Caco-2 (cell line): ENCODE data around the gene HOXB2. TPM values are rescaled to one million over a fixed set of nuclear protein-coding genes. Genes with fewer than 3 reads are reported as not detected.
A peak's percentile ranks its signal among the peaks of the same experiment; 100 is the strongest.

Experiments used
- BruUV-seq: library from RNA; stranded (reverse); fragments of 400-500 nt; replicated peaks from 2 replicates; lab custom pipeline; 2021; lab: Mats Ljungman, UMichigan
- CTCF ChIA-PET: fragments of 300-600 bp; sonication (Branson Sonifier 250); formaldehyde crosslinking; loops from one replicate; lab custom pipeline; 2022; ENCODE audit warnings: antibody characterized with exemption; lab: Charles Lee
- POLR2A ChIA-PET: fragments of 300-600 bp; sonication (Branson Sonifier 250); formaldehyde crosslinking; loops from one replicate; lab custom pipeline; 2022; ENCODE audit warnings: antibody characterized with exemption; lab: Charles Lee
- DNase-seq, 2 experiments: peaks; one replicate each; pipeline versions ENCODE4 v3.0.0 to v3.0.0-alpha.2; 2020 to 2022
- H3K27me3 ChIP-seq: replicated peaks from 2 replicates; pipeline ENCODE4 v1.6.0; 2011; ENCODE audit warnings: low read length; ENCODE audit not compliant: control insufficient read depth, insufficient read depth
- H3K36me3 ChIP-seq: 2 replicates; pipeline ENCODE4 v1.5.1; 2011; ENCODE audit warnings: low read length; ENCODE audit not compliant: control insufficient read depth, insufficient read depth
- H3K4me1 ChIP-seq: fragments of 250-450 bp; sonication (Bioruptor Pico); 2 replicates; pipeline ENCODE4 v1.5.1; 2020; ENCODE audit warnings: mild to moderate bottlenecking
- H3K4me3 ChIP-seq: 2 replicates; pipeline ENCODE4 v1.5.1; 2011; ENCODE audit warnings: low read depth, mild to moderate bottlenecking, control low read depth, low read length
- H3K9me3 ChIP-seq: fragments of 250-450 bp; sonication (Bioruptor Pico); 2 replicates; pipeline ENCODE4 v1.5.1; 2020; ENCODE audit warnings: mild to moderate bottlenecking, moderate library complexity
- H3K27ac Mint-ChIP-seq: one replicate; pipeline ENCODE4 v1.8.0; 2022; ENCODE audit warnings: mixed read lengths; ENCODE audit not compliant: unreplicated experiment
- H3K27me3 Mint-ChIP-seq: one replicate; pipeline ENCODE4 v1.8.0; 2022; ENCODE audit warnings: mixed read lengths; ENCODE audit not compliant: insufficient read depth, unreplicated experiment
- H3K36me3 Mint-ChIP-seq: one replicate; pipeline ENCODE4 v1.8.0; 2022; ENCODE audit warnings: mild to moderate bottlenecking, mixed read lengths; ENCODE audit not compliant: insufficient read depth, unreplicated experiment
- H3K4me1 Mint-ChIP-seq: one replicate; pipeline ENCODE4 v1.8.0; 2022; ENCODE audit warnings: low read depth, mixed read lengths; ENCODE audit not compliant: unreplicated experiment
- H3K4me3 Mint-ChIP-seq: one replicate; pipeline ENCODE4 v1.8.0; 2022; ENCODE audit warnings: mild to moderate bottlenecking, moderate library complexity, mixed read lengths; ENCODE audit not compliant: unreplicated experiment
- H3K9me3 Mint-ChIP-seq: one replicate; pipeline ENCODE4 v1.8.0; 2022; ENCODE audit warnings: mixed read lengths; ENCODE audit not compliant: unreplicated experiment
- intact Hi-C: fragments of 100-400 bp; cut with micrococcal nuclease; formaldehyde crosslinking; loops from one replicate; pipeline ENCODE4 v1.10.0; 2022; ENCODE audit not compliant: unreplicated experiment
- total RNA-seq: library from RNA; stranded (reverse); gene quantifications from 2 replicates; pipeline ENCODE4 v1.2.3, GENCODE V29; 2022
- TF ChIP-seq, protein P1 (sequence below), 2 experiments: fragments of 200-600 bp in 1 of 2; IDR thresholded peaks; 1 replicate in 1 of 2; 2 replicates in 1 of 2; pipeline versions ENCODE4 v1.5.1 to v1.8.0; 2011 to 2022; ENCODE audit warnings: antibody characterized with exemption in 1 of 2, control low read depth in 1 of 2, inconsistent platforms in 1 of 2, low read depth in 1 of 2, low read length in 1 of 2, mild to moderate bottlenecking in 1 of 2, moderate library complexity in 1 of 2; ENCODE audit not compliant: insufficient read depth in 1 of 2, severe bottlenecking in 1 of 2, unreplicated experiment in 1 of 2

Gene HOXB2
- total RNA-seq, 1 experiment from 2014 or later: 1.1 TPM

DNA sequence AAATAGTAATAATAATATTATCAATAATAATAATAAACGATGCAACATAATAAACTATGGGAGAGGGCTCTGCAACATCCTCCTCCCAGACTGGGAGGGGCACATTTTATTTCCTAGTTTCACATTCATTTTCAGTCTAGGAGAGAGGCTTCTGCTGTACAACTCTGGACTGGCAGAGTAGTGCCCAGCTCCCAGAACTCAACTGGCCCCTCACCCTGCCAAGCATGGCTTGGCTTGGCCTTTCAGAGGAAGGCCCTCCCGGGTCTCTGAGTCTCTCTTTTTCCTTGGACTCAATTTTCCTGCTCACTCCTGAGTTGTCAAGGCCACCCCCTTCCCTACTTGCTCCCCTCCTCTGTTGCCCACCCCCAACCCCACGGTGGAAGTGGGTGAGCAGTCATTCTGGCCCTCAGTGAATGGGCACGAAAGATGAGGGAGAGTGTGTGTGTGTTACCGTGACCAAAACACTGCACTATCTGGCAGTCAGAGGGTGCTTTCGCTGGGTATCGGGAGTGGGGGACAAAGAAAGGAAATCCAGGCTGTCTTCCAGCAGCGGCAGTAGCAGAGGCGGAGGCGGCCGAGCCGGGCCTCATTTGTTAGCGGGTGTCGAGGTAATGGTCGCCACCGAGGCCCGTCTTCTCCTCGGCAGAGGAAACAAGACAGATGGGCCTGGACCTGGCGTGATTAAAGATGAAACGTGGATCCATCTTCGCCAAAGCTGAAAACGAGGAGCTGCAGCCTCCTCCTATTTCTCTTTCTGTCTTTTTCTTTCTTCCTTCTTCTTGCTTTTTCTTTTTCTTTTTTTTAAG, 31.0 kb upstream of the HOXB2 start:
- H3K4me1 Mint-ChIP-seq: peaks cover 22% of the 10 kb centered on the region
- H3K4me3 Mint-ChIP-seq: no peak overlapping the region
- TF ChIP-seq, protein P1, sequence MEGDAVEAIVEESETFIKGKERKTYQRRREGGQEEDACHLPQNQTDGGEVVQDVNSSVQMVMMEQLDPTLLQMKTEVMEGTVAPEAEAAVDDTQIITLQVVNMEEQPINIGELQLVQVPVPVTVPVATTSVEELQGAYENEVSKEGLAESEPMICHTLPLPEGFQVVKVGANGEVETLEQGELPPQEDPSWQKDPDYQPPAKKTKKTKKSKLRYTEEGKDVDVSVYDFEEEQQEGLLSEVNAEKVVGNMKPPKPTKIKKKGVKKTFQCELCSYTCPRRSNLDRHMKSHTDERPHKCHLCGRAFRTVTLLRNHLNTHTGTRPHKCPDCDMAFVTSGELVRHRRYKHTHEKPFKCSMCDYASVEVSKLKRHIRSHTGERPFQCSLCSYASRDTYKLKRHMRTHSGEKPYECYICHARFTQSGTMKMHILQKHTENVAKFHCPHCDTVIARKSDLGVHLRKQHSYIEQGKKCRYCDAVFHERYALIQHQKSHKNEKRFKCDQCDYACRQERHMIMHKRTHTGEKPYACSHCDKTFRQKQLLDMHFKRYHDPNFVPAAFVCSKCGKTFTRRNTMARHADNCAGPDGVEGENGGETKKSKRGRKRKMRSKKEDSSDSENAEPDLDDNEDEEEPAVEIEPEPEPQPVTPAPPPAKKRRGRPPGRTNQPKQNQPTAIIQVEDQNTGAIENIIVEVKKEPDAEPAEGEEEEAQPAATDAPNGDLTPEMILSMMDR (IDR thresholded peaks at IDR 0.05; ENCODE audit: insufficient read depth in 1 of 2, low read depth in 1 of 2, low read length in 1 of 2, severe bottlenecking in 1 of 2, unreplicated experiment in 1 of 2): no peak
- intact Hi-C loops: no loop called here
- H3K4me3 ChIP-seq: no peak overlapping the region
- peaks cover 2% of the 10 kb centered on the region; the same call in 1 of the 2 replicates for H3K27me3 ChIP-seq
- TSS peak; percentile 28 for BruUV-seq
- H3K9me3 ChIP-seq: no peaks in the 10 kb centered on the region
- peaks cover 12% of the 10 kb centered on the region for H3K27me3 Mint-ChIP-seq
- peaks cover 30% of the 10 kb centered on the region for H3K4me1 ChIP-seq
- POLR2A ChIA-PET: no interaction called here
- H3K36me3 Mint-ChIP-seq: peaks cover 4% of the 10 kb centered on the region
- no peaks in the 10 kb centered on the region for H3K36me3 ChIP-seq
- DNase-seq: no peak
- H3K27ac Mint-ChIP-seq: no peak overlapping the region
- H3K9me3 Mint-ChIP-seq: no peaks in the 10 kb centered on the region
- CTCF ChIA-PET: interaction anchor here (1.0 kb wide), 1 partner anchor 20 kb away, joined by 3 read pairs; no protein-coding TSS in a partner anchor

DNA sequence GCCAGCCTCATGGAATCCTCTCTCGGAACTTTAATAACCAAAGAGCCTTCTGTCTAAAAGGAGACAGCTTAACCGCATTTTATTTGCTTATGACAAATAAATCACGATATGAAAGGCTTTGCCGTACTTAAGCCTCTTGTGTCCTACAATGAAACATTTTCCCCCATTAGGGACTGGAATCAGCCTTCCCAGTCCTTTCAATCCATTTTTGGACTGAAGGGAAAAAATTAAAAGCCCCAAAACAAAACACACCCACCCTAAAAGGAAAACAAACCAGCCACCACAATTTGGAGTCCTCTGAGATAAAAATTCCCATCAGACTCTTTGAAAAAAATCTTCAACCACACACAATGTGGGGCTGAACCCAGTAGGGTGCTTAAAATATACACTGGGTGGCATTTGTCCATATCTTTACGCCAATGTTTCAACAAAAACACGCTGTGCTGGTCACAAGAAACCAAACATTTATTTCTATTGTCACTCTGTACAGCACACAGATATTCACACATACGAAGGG, 30.2 kb upstream of the HOXB2 start:
- BruUV-seq: no TSS peak
- intact Hi-C loops: no loop called here
- DNase-seq: no peak
- peaks cover 15% of the 10 kb centered on the region for H3K4me1 Mint-ChIP-seq
- H3K27me3 ChIP-seq: peaks cover 2% of the 10 kb centered on the region; the same call in 1 of the 2 replicates
- no peak overlapping the region for H3K27ac Mint-ChIP-seq
- ChIA-PET POLR2A (no interaction called here), CTCF (interaction anchor here (1.2 kb wide), 2 partner anchors 29 to 74 kb away, joined by 3 to 8 read pairs; no protein-coding TSS in a partner anchor)
- H3K4me3 ChIP-seq: no peak overlapping the region
- H3K9me3 ChIP-seq: no peaks in the 10 kb centered on the region
- H3K9me3 Mint-ChIP-seq: no peaks in the 10 kb centered on the region
- H3K36me3 Mint-ChIP-seq: peaks cover 4% of the 10 kb centered on the region
- TF ChIP-seq, protein P1 (IDR thresholded peaks at IDR 0.05; ENCODE audit: insufficient read depth in 1 of 2, low read depth in 1 of 2, low read length in 1 of 2, severe bottlenecking in 1 of 2, unreplicated experiment in 1 of 2): no peak
- H3K4me1 ChIP-seq: peaks cover 28% of the 10 kb centered on the region
- H3K36me3 ChIP-seq: no peaks in the 10 kb centered on the region
- peaks cover 12% of the 10 kb centered on the region for H3K27me3 Mint-ChIP-seq
- no peak overlapping the region for H3K4me3 Mint-ChIP-seq

DNA sequence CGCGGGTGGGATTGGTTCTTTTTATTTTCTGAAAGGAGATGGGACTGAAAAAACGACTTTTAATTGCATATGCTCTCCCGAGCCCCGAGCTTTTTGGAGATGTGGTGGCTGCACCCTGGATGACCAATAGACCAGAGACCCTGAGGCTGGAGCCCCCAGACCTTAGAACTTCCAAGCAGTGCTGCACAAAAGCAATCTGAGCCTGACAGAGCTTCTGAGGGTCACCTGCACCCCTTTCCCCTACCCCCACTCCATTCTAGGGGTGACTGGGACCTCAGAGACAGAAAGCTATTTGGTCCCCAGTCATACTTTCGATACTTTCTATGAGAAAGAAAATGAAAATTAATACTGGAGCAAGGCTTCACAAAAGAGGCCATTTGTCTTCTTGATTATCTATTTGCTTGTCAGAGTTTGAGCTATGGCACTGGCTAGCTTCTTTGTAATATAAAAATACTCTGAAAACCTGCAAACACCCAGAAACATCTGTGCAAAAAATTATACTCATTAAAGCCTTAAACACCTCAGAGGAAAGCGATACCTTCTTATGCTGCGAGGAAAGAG, 29.7 kb upstream of the HOXB2 start:
- Mint-ChIP-seq H3K4me1 (peaks cover 9% of the 10 kb centered on the region), H3K9me3 (no peaks in the 10 kb centered on the region), H3K36me3 (peaks cover 4% of the 10 kb centered on the region), H3K27ac (no peak overlapping the region), H3K27me3 (peaks cover 9% of the 10 kb centered on the region), H3K4me3 (no peak overlapping the region)
- TF ChIP-seq, protein P1 (IDR thresholded peaks at IDR 0.05; ENCODE audit: insufficient read depth in 1 of 2, low read depth in 1 of 2, low read length in 1 of 2, severe bottlenecking in 1 of 2, unreplicated experiment in 1 of 2): no peak
- ChIA-PET POLR2A (no interaction called here), CTCF (interaction anchor here (0.6 to 1.2 kb wide), 3 partner anchors 28 to 73 kb away, joined by 3 to 11 read pairs (median 8); no protein-coding TSS in a partner anchor)
- intact Hi-C loops: no loop called here
- BruUV-seq: no TSS peak
- DNase-seq: no peak
- H3K9me3 ChIP-seq: no peaks in the 10 kb centered on the region
- peaks cover 2% of the 10 kb centered on the region; the same call in 1 of the 2 replicates for H3K27me3 ChIP-seq
- peaks cover 29% of the 10 kb centered on the region for H3K4me1 ChIP-seq
- no peak overlapping the region for H3K4me3 ChIP-seq
- H3K36me3 ChIP-seq: no peaks in the 10 kb centered on the region
